Measurements from ENCODE around the gene PDGFA.

Gene PDGFA

DNA sequence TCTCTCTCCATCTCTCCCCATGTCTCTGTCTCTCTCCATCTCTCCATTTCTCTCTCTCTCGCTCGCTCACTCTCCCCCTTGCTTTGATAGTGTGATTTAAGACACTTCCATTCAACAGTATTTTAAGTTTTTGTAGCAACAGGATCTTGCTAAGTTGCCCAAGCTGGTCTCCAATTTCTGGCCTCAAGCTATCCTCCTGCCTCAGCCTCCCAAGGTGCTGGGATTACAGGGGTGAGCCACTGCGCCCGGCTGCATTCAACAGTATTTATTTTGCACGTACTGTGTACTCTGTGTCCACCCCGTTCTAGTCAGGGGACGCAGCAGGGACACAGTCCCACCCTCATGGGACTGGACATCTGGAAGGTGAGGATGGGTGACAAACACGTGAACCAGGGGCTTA is 14.4 kb upstream of the PDGFA start:
- no peak for DNase-seq

DNA sequence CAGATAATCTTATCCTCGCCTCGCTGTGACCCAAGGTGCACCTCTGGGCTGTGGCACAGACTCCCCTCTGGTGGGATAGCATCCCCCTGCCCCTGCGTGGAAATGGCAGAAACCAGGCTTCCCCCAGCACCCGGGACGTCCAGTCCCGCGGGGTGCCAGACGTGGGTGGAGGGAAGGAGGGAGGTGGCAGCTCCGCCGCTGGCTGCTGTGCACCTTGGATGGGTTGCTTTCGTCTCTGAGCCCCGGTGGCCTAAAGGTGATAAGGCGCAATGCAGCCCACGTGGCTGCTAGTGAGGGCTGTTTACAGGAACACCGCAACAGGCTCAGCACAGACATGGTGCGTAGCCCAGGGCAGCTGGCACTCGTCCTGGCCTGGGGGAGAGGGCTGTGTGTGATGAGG is 13.6 kb upstream of the PDGFA start:
- DNase-seq: no peak

DNA sequence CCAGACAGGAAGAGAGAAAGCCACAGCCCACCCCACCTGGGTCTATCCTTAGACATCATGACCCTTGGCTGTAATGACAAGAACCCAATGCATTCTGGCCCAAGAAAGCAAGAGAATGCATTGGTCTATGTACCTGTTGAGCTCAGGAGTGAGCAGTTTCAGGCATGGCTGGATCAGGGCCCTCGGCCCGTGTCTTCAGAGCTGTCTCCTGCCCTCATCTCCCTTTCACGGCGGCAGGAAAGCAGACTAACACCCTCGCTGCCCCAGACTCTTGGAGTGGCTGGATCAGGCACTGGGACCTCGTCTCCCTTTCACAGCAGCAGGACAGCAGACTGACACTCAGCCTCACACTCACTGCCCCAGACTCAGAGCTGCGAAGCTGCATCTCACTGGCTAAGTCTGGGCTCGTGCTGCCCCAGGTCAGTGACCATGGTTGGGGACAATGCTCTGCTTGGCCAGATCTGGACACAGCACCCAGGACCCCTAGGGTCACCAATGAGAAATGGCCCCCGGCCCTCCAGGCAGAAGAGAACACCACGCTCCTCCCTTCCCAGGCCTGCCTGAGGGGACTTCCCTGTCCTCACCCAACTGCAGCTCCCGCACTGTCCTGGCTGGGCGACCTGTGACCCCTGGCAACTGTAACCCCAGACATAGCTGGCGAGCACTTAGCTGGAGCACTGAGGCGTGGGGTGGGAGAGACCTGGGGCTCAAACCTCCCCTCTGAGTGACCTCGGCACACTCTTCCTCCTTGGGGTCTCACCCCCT is 12.9 kb upstream of the PDGFA start:
- DNase-seq: no peak

DNA sequence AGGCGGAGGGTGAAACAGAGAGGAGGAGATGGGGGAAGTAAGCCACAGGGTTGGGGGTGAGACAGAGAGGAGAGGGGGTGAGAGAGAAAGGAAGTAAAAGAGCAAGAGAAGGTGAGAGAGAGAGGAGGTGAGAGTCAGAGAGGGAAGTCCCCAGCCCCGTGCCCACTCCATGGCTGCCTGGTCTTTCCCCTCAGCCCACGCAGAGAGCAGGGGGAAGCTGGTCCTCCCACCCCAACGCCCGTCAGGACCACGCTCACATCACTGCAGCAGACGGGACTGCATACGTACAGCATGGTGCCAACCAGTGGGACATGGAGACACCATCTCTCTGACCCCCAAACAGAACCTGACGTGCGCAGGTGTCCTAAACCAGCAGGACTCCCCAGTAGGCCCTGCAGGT is 12.1 kb upstream of the PDGFA start:
- no peak for DNase-seq

DNA sequence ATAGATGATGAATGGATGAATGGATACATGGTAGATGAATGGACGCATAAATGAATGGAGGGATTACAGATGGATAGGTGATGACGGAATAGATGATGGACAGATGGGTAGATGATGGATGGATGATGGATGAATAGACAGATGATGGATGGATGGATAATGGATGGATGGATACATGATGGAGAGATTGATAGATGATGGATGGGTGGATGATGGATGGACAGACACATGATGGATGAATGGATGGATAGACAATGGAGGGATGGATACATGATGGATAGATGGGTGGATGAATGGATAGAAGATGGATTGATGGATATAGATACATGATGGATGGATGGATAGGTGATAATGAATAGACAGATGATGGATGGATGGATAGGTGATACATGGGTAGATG is 8.8 kb upstream of the PDGFA start:
- DNase-seq: no peak

GRCh38 chr7:527723-528122 is 8.1 kb upstream of the PDGFA start:
- DNase-seq: no peak

- no peak for DNase-seq
Observed at GRCh38 chr7:526460-527034, 6.9 kb upstream of the PDGFA start.

DNA sequence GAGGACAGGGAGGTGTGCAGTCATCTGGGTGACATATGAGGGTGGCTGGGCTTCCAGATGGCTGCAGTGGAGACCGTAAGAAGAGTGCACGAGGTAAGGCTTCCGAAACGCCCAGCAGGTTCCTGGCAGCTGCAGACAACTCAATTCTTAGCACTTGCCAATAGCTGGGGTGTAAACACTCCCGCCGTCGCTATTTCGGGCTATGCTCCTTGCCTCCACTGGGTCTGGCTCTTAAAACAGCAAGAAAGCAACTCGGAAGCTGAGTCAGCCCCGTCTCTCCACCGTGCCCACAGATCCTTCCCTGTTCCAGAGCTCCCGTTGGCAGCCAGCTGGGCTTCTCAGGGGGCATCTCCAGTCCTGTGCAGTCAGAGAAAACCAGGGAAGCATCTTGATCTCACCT is 6.1 kb upstream of the PDGFA start:
- no peak for DNase-seq

DNA sequence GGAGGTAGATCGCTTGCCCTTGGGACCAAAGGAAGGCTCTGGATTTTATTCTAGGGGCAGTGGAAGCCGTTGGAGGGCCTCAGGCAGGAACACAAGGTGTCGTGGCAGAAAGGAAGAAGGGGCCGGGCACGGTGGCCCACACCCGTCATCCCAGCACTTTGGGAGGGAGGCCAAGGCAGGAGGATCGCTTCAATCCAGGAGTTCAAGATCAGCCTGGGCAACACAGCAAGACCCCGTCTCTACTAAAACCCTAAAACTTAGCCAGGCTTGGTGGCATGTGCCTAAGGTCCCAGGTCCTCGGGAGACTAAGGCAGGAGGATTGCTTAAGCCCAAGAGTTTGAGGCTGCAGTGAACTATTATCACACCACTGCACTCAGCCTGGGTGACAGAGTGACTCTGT is 5.2 kb upstream of the PDGFA start:
- DNase-seq: no peak

- DNase-seq: no peak
Observed at GRCh38 chr7:523347-524336, 4.0 kb upstream of the PDGFA start.

GRCh38 chr7:522951-523314 is 3.3 kb upstream of the PDGFA start:
- DNase-seq: no peak

GRCh38 chr7:522071-522950 is 2.7 kb upstream of the PDGFA start:
- no peak for DNase-seq

GRCh38 chr7:521221-522070 is 1.8 kb upstream of the PDGFA start:
- no peak for DNase-seq

DNA sequence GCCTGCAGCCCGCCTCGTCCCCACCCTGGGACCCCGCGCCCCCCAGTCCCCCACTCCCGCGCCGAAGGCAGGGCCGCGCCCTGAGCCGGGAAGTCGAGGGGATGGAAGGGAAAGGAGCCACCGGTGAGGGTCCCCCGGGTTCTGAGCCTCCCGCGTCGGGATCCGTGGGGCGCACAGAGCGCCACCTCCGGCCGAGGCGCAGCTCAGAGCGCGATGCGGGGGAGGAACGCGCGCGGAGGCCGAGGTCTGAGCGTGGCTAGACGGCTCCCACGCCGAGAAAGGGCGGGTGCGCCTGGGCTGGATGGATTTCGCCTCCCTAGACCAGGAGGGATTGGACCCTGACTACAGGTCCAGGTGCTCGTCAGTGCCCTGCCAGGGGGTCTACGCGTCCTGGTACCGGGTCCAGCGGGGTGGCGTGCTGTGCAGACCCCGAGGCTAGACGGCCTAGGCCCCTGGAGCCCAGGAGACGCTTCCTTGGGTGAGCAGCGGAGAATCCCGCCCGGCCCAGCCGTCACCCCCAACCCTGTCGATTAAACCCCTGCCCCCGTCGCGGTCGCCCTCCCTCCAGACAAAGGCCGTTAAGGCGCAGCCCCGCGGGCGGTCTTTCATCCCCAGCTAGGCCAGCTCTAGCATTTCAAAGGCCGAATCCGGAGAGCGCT is 986 bp upstream of the PDGFA start:
- no peak for DNase-seq

GRCh38 chr7:518630-519483 is 789 bp downstream of the PDGFA start:
- peak; percentile 23 for DNase-seq

GRCh38 chr7:517774-518629 is 1.6 kb downstream of the PDGFA start:
- no peak for DNase-seq

GRCh38 chr7:516606-517456 is 2.8 kb downstream of the PDGFA start:
- DNase-seq: no peak

GRCh38 chr7:516216-516605 is 3.4 kb downstream of the PDGFA start:
- no peak for DNase-seq
